GM21576 (cell line): ENCODE measurements around the gene OR4N2.
"Not testable (repeated sequence)": the region's sequence is repeated elsewhere in the genome, so short reads cannot be mapped to it uniquely, and the experiment has no call there.

Experiments
- ATAC-seq: cut with Tn5 transposase; IDR thresholded peaks from one replicate; pipeline ENCODE4 v1.9.1; 2021; ENCODE audit warnings: mild to moderate bottlenecking, moderate library complexity; ENCODE audit not compliant: unreplicated experiment

The OR4N2 gene

GRCh38 chr14:19803470-19803869, at the start of gene OR4N2:
OR4N2 (plus strand) TSS chr14:19803770; CDS start chr14:19827449, 23,679 bp downstream.
- ATAC-seq: not testable (repeated sequence)

- ATAC-seq: no peak
Observed at GRCh38 chr14:19754172-19754571, 49.4 kb upstream of the OR4N2 start.

- not testable (repeated sequence) for ATAC-seq
Observed at GRCh38 chr14:19771491-19771890, 32.1 kb upstream of the OR4N2 start.

GRCh38 chr14:19771895-19772430, 31.6 kb upstream of the OR4N2 start:
- no peak for ATAC-seq

GRCh38 chr14:19772454-19772853, 31.1 kb upstream of the OR4N2 start:
- not testable (repeated sequence) for ATAC-seq

GRCh38 chr14:19773204-19773603, 30.4 kb upstream of the OR4N2 start, which contains the start of gene OR4M1:
OR4M1 (plus strand) TSS chr14:19773504; CDS start chr14:19780323, 6,819 bp downstream.
- ATAC-seq: not testable (repeated sequence)

GRCh38 chr14:19775587-19775986, 28.0 kb upstream of the OR4N2 start:
- no peak for ATAC-seq

GRCh38 chr14:19785848-19786247, 17.7 kb upstream of the OR4N2 start:
- not testable (repeated sequence) for ATAC-seq

GRCh38 chr14:19787318-19787717, 16.3 kb upstream of the OR4N2 start:
- not testable (repeated sequence) for ATAC-seq

- not testable (repeated sequence) for ATAC-seq
Observed at GRCh38 chr14:19788150-19788549, 15.4 kb upstream of the OR4N2 start.

- ATAC-seq: not testable (repeated sequence)
Observed at GRCh38 chr14:19796520-19797108, 7.0 kb upstream of the OR4N2 start.

GRCh38 chr14:19799880-19800279, 3.7 kb upstream of the OR4N2 start:
- ATAC-seq: no peak

- no peak for ATAC-seq
Observed at GRCh38 chr14:19800282-19801117, 3.1 kb upstream of the OR4N2 start.

GRCh38 chr14:19801118-19801464, 2.5 kb upstream of the OR4N2 start:
- no peak for ATAC-seq

GRCh38 chr14:19813171-19813920, 9.8 kb downstream of the OR4N2 start:
- ATAC-seq: not testable (repeated sequence)

GRCh38 chr14:19819879-19820278, 16.3 kb downstream of the OR4N2 start:
- ATAC-seq: not testable (repeated sequence)

GRCh38 chr14:19821016-19821415, 17.4 kb downstream of the OR4N2 start:
- not testable (repeated sequence) for ATAC-seq

GRCh38 chr14:19823178-19823577, 19.6 kb downstream of the OR4N2 start:
- ATAC-seq: no peak

- ATAC-seq: no peak
Observed at GRCh38 chr14:19823765-19824164, 20.2 kb downstream of the OR4N2 start.

- not testable (repeated sequence) for ATAC-seq
Observed at GRCh38 chr14:19827626-19828244, 24.2 kb downstream of the OR4N2 start.

GRCh38 chr14:19828314-19828713, 24.7 kb downstream of the OR4N2 start:
- ATAC-seq: no peak
